GM13976 (cell line): ENCODE results near the gene HLF.

Experiments used
- DNase-seq: peaks from one replicate; pipeline ENCODE4 v3.0.0; 2012; ENCODE audit warnings: low spot score
- CTCF ChIP-seq: IDR thresholded peaks from 2 replicates; pipeline ENCODE4 v1.5.1; 2012; ENCODE audit warnings: borderline replicate concordance, mild to moderate bottlenecking; ENCODE audit not compliant: insufficient read depth; ENCODE audit errors: extremely low read depth, missing control alignments, control extremely low read depth
- in situ Hi-C: fragments of 300-500 bp; cut with MboI; formaldehyde crosslinking; loops from one replicate; pipeline ENCODE4 v1.12.0; 2022; ENCODE audit warnings: low sequenced_read_pairs, mixed read lengths, inconsistent platforms; ENCODE audit not compliant: unreplicated experiment

HLF gene

GRCh38 chr17:55342800-55343585 lies 78.2 kb downstream of the HLF start:
- no peak for DNase-seq
- in situ Hi-C loops = no loop called here
- no peak for TF ChIP-seq CTCF

- TF ChIP-seq CTCF = no peak
- in situ Hi-C loops = no loop called here
- DNase-seq = no peak
These were observed 79.2 kb downstream of the HLF start for GRCh38 chr17:55343900-55344513.

GRCh38 chr17:55344514-55344997 lies 79.8 kb downstream of the HLF start:
- in situ Hi-C loops = no loop called here
- no peak for TF ChIP-seq CTCF
- DNase-seq = no peak

- in situ Hi-C loops = no loop called here
- DNase-seq = no peak
These were observed 80.4 kb downstream of the HLF start for GRCh38 chr17:55345132-55345531.

GRCh38 chr17:55346658-55347057 lies 81.9 kb downstream of the HLF start:
- in situ Hi-C loops = no loop called here
- DNase-seq = no peak
- TF ChIP-seq CTCF = no peak

More at GRCh38 chr17:55345132-55345531, 80.4 kb downstream of the HLF start:
- no peak for TF ChIP-seq CTCF

GRCh38 chr17:55347341-55347740 lies 82.6 kb downstream of the HLF start:
- no peak for TF ChIP-seq CTCF
- in situ Hi-C loops = no loop called here
- DNase-seq = no peak
